H9 (cell line): ENCODE measurements around the gene HHLA2. TPM values are rescaled to one million over a fixed set of nuclear protein-coding genes. Genes with fewer than 3 reads are reported as not detected.

ENCODE experiments used
- DNase-seq: peaks from one replicate; pipeline ENCODE4 v3.0.0-alpha.2; 2017
- H2AFZ ChIP-seq: one replicate; pipeline ENCODE4 v1.6.1; 2013; ENCODE audit warnings: mild to moderate bottlenecking, low read length, control low read depth, moderate library complexity
- H2AK5ac ChIP-seq: 2 replicates; pipeline ENCODE4 v1.6.1; 2013; ENCODE audit warnings: low read length, control low read depth, mixed read lengths; ENCODE audit not compliant: insufficient read length
- H2BK120ac ChIP-seq: one replicate; pipeline ENCODE4 v1.6.1; 2013; ENCODE audit warnings: low read depth, mild to moderate bottlenecking, low read length, control low read depth, inconsistent platforms; ENCODE audit not compliant: poor library complexity, severe bottlenecking
- H2BK12ac ChIP-seq: 2 replicates; pipeline ENCODE4 v1.6.1; 2013; ENCODE audit warnings: low read length, control low read depth, mixed read lengths, low read depth; ENCODE audit not compliant: insufficient read length
- H2BK15ac ChIP-seq: 2 replicates; pipeline ENCODE4 v1.6.1; 2013; ENCODE audit warnings: low read depth, low read length, control low read depth
- H2BK20ac ChIP-seq: one replicate; pipeline ENCODE4 v1.6.1; 2013; ENCODE audit warnings: low read depth, mild to moderate bottlenecking, low read length, control low read depth, inconsistent platforms; ENCODE audit not compliant: poor library complexity, severe bottlenecking
- H2BK5ac ChIP-seq: 2 replicates; pipeline ENCODE4 v1.6.1; 2013; ENCODE audit warnings: low read length, control low read depth, mixed read lengths; ENCODE audit not compliant: insufficient read length
- H3K14ac ChIP-seq: 2 replicates; pipeline ENCODE4 v1.6.1; 2013; ENCODE audit warnings: low read length, control low read depth; ENCODE audit not compliant: insufficient read depth
- H3K18ac ChIP-seq: 2 replicates; pipeline ENCODE4 v1.6.1; 2013; ENCODE audit warnings: low read depth, mild to moderate bottlenecking, mixed read lengths, low read length, control low read depth; ENCODE audit not compliant: insufficient read length
- H3K23ac ChIP-seq: 2 replicates; pipeline ENCODE4 v1.6.1; 2013; ENCODE audit warnings: low read length, control low read depth, mixed read lengths, low read depth; ENCODE audit not compliant: insufficient read length
- H3K23me2 ChIP-seq: 2 replicates; pipeline ENCODE4 v1.6.1; 2013; ENCODE audit warnings: low read depth, mild to moderate bottlenecking, mixed read lengths, low read length, control low read depth; ENCODE audit not compliant: insufficient read length, poor library complexity, severe bottlenecking
- H3K27ac ChIP-seq: 2 replicates; pipeline ENCODE4 v1.5.1; 2013; ENCODE audit warnings: low read length, control low read depth, mixed read lengths, low read depth; ENCODE audit not compliant: insufficient read length
- H3K27me3 ChIP-seq: 2 replicates; pipeline ENCODE4 v1.6.1; 2013; ENCODE audit warnings: low read length, control low read depth, inconsistent platforms; ENCODE audit not compliant: insufficient read depth
- H3K4ac ChIP-seq: 2 replicates; pipeline ENCODE4 v1.6.1; 2013; ENCODE audit warnings: low read depth, mild to moderate bottlenecking, control low read depth, inconsistent platforms, low read length, moderate library complexity
- H3K4me1 ChIP-seq: 2 replicates; pipeline ENCODE4 v1.6.1; 2013; ENCODE audit warnings: low read length, control low read depth, inconsistent platforms; ENCODE audit not compliant: insufficient read depth
- H3K4me2 ChIP-seq: 2 replicates; pipeline ENCODE4 v1.6.1; 2013; ENCODE audit warnings: low read length, control low read depth, mixed read lengths; ENCODE audit not compliant: insufficient read length, insufficient read depth
- H3K56ac ChIP-seq: 2 replicates; pipeline ENCODE4 v1.6.1; 2013; ENCODE audit warnings: low read depth, mild to moderate bottlenecking, mixed read lengths, low read length, control low read depth; ENCODE audit not compliant: insufficient read length
- H3K79me1 ChIP-seq: 2 replicates; pipeline ENCODE4 v1.6.1; 2013; ENCODE audit warnings: low read depth, mild to moderate bottlenecking, moderate library complexity, low read length, control low read depth, inconsistent platforms; ENCODE audit not compliant: insufficient read depth, poor library complexity, severe bottlenecking
- H3K79me2 ChIP-seq: 2 replicates; pipeline ENCODE4 v1.6.1; 2013; ENCODE audit warnings: low read length, control low read depth, inconsistent platforms; ENCODE audit not compliant: insufficient read depth
- H3K9ac ChIP-seq: 2 replicates; pipeline ENCODE4 v1.6.1; 2013; ENCODE audit warnings: low read length, control low read depth, mixed read lengths; ENCODE audit not compliant: insufficient read length; ENCODE audit errors: extremely low read depth
- H3K9me3 ChIP-seq: one replicate; pipeline ENCODE4 v1.6.1; 2013; ENCODE audit warnings: low read depth, low read length, inconsistent platforms; ENCODE audit not compliant: control insufficient read depth
- H3T11ph ChIP-seq: one replicate; pipeline ENCODE4 v1.6.1; 2013; ENCODE audit warnings: mild to moderate bottlenecking, low read length, control low read depth, inconsistent platforms
- H4K20me1 ChIP-seq: one replicate; pipeline ENCODE4 v1.6.1; 2013; ENCODE audit not compliant: control insufficient read depth, insufficient read length, insufficient read depth
- H4K5ac ChIP-seq: 2 replicates; pipeline ENCODE4 v1.6.1; 2013; ENCODE audit warnings: low read depth, mild to moderate bottlenecking, mixed read lengths, low read length, control low read depth; ENCODE audit not compliant: insufficient read length
- H4K8ac ChIP-seq: replicated peaks from 2 replicates; pipeline ENCODE4 v1.6.1; 2013; ENCODE audit warnings: low read length, control low read depth, mixed read lengths, low read depth; ENCODE audit not compliant: insufficient read length
- H4K91ac ChIP-seq: 2 replicates; pipeline ENCODE4 v1.6.1; 2013; ENCODE audit warnings: low read depth, mild to moderate bottlenecking, moderate library complexity, mixed read lengths, low read length, control low read depth; ENCODE audit not compliant: insufficient read length
- H3K27ac Mint-ChIP-seq, 3 experiments: 2 replicates in 2 of 3; 3 replicates in 1 of 3; pipeline ENCODE4 v1.8.0; 2020 to 2021; ENCODE audit warnings: mixed read lengths in 3 of 3, mild to moderate bottlenecking in 1 of 3, moderate library complexity in 1 of 3
- H3K27me3 Mint-ChIP-seq: 2 replicates; pipeline ENCODE4 v1.8.0; 2021; ENCODE audit warnings: low read depth, mild to moderate bottlenecking, moderate library complexity, mixed read lengths
- H3K36me3 Mint-ChIP-seq, 3 experiments: 2 replicates in 2 of 3; 3 replicates in 1 of 3; pipeline ENCODE4 v1.8.0; 2020 to 2021; ENCODE audit warnings: low read depth in 3 of 3, mixed read lengths in 3 of 3; ENCODE audit not compliant: insufficient read depth in 1 of 3
- H3K4me1 Mint-ChIP-seq, 2 experiments: 2 replicates each; pipeline ENCODE4 v1.8.0; 2020; ENCODE audit warnings: mixed read lengths in 2 of 2
- H3K4me3 Mint-ChIP-seq, 2 experiments: 2 replicates in 1 of 2; 3 replicates in 1 of 2; pipeline ENCODE4 v1.8.0; 2020 to 2021; ENCODE audit warnings: mild to moderate bottlenecking in 2 of 2, mixed read lengths in 2 of 2, moderate library complexity in 1 of 2
- H3K9me3 Mint-ChIP-seq, 2 experiments: 2 replicates in 1 of 2; 3 replicates in 1 of 2; pipeline ENCODE4 v1.8.0; 2020; ENCODE audit warnings: mild to moderate bottlenecking in 2 of 2, mixed read lengths in 2 of 2, moderate library complexity in 1 of 2
- WGBS: extraction: QIAGEN DNeasy Blood & Tissue Kit; methylation state at CpG from one replicate; pipeline ENCODE4 v1.1.7; 2013; ENCODE audit warnings: missing lambda C conversion rate, low lambda C conversion rate, mixed read lengths; ENCODE audit not compliant: insufficient read length; ENCODE audit errors: extremely low coverage; 5-methylcytosine and 5-hydroxymethylcytosine counted together
- total RNA-seq: library from RNA; stranded (reverse); gene quantifications from 2 replicates; pipeline ENCODE4 v1.2.1, GENCODE V29; 2021
- TF ChIP-seq, protein P1 (sequence below): fragments of 200-600 bp; sonication (generic); conservative IDR thresholded peaks from 3 replicates; pipeline ENCODE4 v1.8.0; 2021; ENCODE audit warnings: antibody characterized with exemption, mild to moderate bottlenecking

Gene HHLA2
- total RNA-seq, 1 experiment from 2014 or later = not detected

DNA sequence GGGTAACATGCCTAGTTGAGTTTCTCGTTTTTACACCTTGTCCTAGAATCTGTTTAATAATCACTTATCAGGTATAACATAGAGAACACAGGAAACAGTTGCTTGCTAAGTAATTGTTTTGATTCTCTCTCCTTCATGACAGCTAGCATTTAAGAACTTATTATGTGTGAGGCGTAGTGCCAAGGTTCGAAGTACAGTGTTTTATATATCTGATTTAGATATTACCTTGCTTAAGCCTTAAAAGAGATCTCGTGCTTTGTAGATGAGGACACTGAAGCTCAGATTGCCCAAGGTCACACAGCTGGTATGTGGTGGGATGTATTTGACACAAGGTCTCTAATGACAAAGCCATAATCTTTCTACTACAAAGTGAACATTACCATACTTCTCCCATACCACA lies 45.1 kb upstream of the HHLA2 start:
- no peaks in the 10 kb centered on the region for H3K4me1 Mint-ChIP-seq
- no peak overlapping the region for H4K91ac ChIP-seq
- H2AFZ ChIP-seq = no peak overlapping the region
- no peak overlapping the region for H3K14ac ChIP-seq
- no peaks in the 10 kb centered on the region for H3K79me1 ChIP-seq
- no CpG with 5 or more reads among the region's 4 CpGs for WGBS
- no peaks in the 10 kb centered on the region for H3K27me3 ChIP-seq
- no peak overlapping the region for H2BK20ac ChIP-seq
- H3K27ac ChIP-seq = no peak overlapping the region
- no peak overlapping the region for H2BK12ac ChIP-seq
- H3K18ac ChIP-seq = no peak overlapping the region
- no peak overlapping the region for H3K4me3 Mint-ChIP-seq
- no peak overlapping the region for H4K8ac ChIP-seq
- no peaks in the 10 kb centered on the region for H3K23me2 ChIP-seq
- no peak overlapping the region for H3K4ac ChIP-seq
- H4K20me1 ChIP-seq = no peaks in the 10 kb centered on the region
- no peak overlapping the region for H3T11ph ChIP-seq
- H3K9me3 ChIP-seq = no peaks in the 10 kb centered on the region
- H2BK5ac ChIP-seq = no peak overlapping the region
- no peak overlapping the region for H4K5ac ChIP-seq
- no peak overlapping the region for H2BK120ac ChIP-seq
- no peak for DNase-seq
- H3K27me3 Mint-ChIP-seq = no peaks in the 10 kb centered on the region
- TF ChIP-seq, protein P1, sequence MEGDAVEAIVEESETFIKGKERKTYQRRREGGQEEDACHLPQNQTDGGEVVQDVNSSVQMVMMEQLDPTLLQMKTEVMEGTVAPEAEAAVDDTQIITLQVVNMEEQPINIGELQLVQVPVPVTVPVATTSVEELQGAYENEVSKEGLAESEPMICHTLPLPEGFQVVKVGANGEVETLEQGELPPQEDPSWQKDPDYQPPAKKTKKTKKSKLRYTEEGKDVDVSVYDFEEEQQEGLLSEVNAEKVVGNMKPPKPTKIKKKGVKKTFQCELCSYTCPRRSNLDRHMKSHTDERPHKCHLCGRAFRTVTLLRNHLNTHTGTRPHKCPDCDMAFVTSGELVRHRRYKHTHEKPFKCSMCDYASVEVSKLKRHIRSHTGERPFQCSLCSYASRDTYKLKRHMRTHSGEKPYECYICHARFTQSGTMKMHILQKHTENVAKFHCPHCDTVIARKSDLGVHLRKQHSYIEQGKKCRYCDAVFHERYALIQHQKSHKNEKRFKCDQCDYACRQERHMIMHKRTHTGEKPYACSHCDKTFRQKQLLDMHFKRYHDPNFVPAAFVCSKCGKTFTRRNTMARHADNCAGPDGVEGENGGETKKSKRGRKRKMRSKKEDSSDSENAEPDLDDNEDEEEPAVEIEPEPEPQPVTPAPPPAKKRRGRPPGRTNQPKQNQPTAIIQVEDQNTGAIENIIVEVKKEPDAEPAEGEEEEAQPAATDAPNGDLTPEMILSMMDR = no peak
- H2AK5ac ChIP-seq = no peak overlapping the region
- no peak overlapping the region for H3K56ac ChIP-seq
- H2BK15ac ChIP-seq = no peak overlapping the region
- no peak overlapping the region for H3K27ac Mint-ChIP-seq
- H3K36me3 Mint-ChIP-seq = no peaks in the 10 kb centered on the region
- no peaks in the 10 kb centered on the region for H3K9me3 Mint-ChIP-seq
- no peak overlapping the region for H3K9ac ChIP-seq
- no peak overlapping the region for H3K4me2 ChIP-seq
- no peak overlapping the region for H3K23ac ChIP-seq
- no peaks in the 10 kb centered on the region for H3K79me2 ChIP-seq
- H3K4me1 ChIP-seq = no peaks in the 10 kb centered on the region
